Measurements from ENCODE around the gene KCNQ1.
A peak's percentile ranks its signal among the peaks of the same experiment; 100 is the strongest.

The KCNQ1 gene

GRCh38 chr11:2779981-2780849, 335.4 kb downstream of the KCNQ1 start:
- Histone ChIP-seq H3K4me3 (ENCODE audit: extremely low read depth, insufficient read depth, low read length, poor library complexity, severe bottlenecking) (no peak overlapping the region), H3K9me3 (ENCODE audit: control insufficient read depth, low read length) (no peaks in the 10 kb centered on the region), H3K27ac (ENCODE audit: low read depth, low read length, severe bottlenecking) (peak overlapping the region; percentile 11), H3K4me1 (ENCODE audit: control insufficient read depth, insufficient read depth, low read length, poor library complexity, severe bottlenecking) (peaks cover 46% of the 10 kb centered on the region), H3K36me3 (ENCODE audit: control insufficient read depth, insufficient read depth, low read length) (no peaks in the 10 kb centered on the region)
- WGBS, 2 experiments (ENCODE audit: insufficient coverage in 2 of 2) = 90 to 93% methylated on average over 13 to 20 of the region's 23 CpGs

- no peak overlapping the region for H3K4me3 ChIP-seq (ENCODE audit: extremely low read depth, insufficient read depth, low read length, poor library complexity, severe bottlenecking)
- 82% methylated on average over 7 to 8 of the region's 9 CpGs for WGBS, 2 experiments (ENCODE audit: insufficient coverage in 2 of 2)
- peak overlapping the region; percentile 37 for H3K27ac ChIP-seq (ENCODE audit: low read depth, low read length, severe bottlenecking)
- H3K9me3 ChIP-seq (ENCODE audit: control insufficient read depth, low read length) = peaks cover 2% of the 10 kb centered on the region
- H3K36me3 ChIP-seq (ENCODE audit: control insufficient read depth, insufficient read depth, low read length) = no peaks in the 10 kb centered on the region
- peaks cover 46% of the 10 kb centered on the region for H3K4me1 ChIP-seq (ENCODE audit: control insufficient read depth, insufficient read depth, low read length, poor library complexity, severe bottlenecking)
Observed at GRCh38 chr11:2780850-2781407, 336.1 kb downstream of the KCNQ1 start.

GRCh38 chr11:2781408-2782274, 336.8 kb downstream of the KCNQ1 start:
- peaks cover 45% of the 10 kb centered on the region for H3K4me1 ChIP-seq (ENCODE audit: control insufficient read depth, insufficient read depth, low read length, poor library complexity, severe bottlenecking)
- peak overlapping the region; percentile 37 for H3K27ac ChIP-seq (ENCODE audit: low read depth, low read length, severe bottlenecking)
- H3K4me3 ChIP-seq (ENCODE audit: extremely low read depth, insufficient read depth, low read length, poor library complexity, severe bottlenecking) = no peak overlapping the region
- WGBS, 2 experiments (ENCODE audit: insufficient coverage in 2 of 2) = 91% methylated on average over 15 of the region's 19 CpGs
- H3K36me3 ChIP-seq (ENCODE audit: control insufficient read depth, insufficient read depth, low read length) = no peaks in the 10 kb centered on the region
- H3K9me3 ChIP-seq (ENCODE audit: control insufficient read depth, low read length) = peaks cover 7% of the 10 kb centered on the region

- H3K36me3 ChIP-seq (ENCODE audit: control insufficient read depth, insufficient read depth, low read length) = no peaks in the 10 kb centered on the region
- peaks cover 7% of the 10 kb centered on the region for H3K9me3 ChIP-seq (ENCODE audit: control insufficient read depth, low read length)
- H3K27ac ChIP-seq (ENCODE audit: low read depth, low read length, severe bottlenecking) = no peak overlapping the region
- H3K4me1 ChIP-seq (ENCODE audit: control insufficient read depth, insufficient read depth, low read length, poor library complexity, severe bottlenecking) = peaks cover 35% of the 10 kb centered on the region
- no peak overlapping the region for H3K4me3 ChIP-seq (ENCODE audit: extremely low read depth, insufficient read depth, low read length, poor library complexity, severe bottlenecking)
- WGBS, 2 experiments (ENCODE audit: insufficient coverage in 2 of 2) = no CpG with 5 or more reads among the region's 2 CpGs
Observed at GRCh38 chr11:2782769-2783168, 338.0 kb downstream of the KCNQ1 start.

- H3K9me3 ChIP-seq (ENCODE audit: control insufficient read depth, low read length) = peaks cover 7% of the 10 kb centered on the region
- H3K4me3 ChIP-seq (ENCODE audit: extremely low read depth, insufficient read depth, low read length, poor library complexity, severe bottlenecking) = no peak overlapping the region
- no peaks in the 10 kb centered on the region for H3K36me3 ChIP-seq (ENCODE audit: control insufficient read depth, insufficient read depth, low read length)
- H3K4me1 ChIP-seq (ENCODE audit: control insufficient read depth, insufficient read depth, low read length, poor library complexity, severe bottlenecking) = peaks cover 31% of the 10 kb centered on the region
- no peak overlapping the region for H3K27ac ChIP-seq (ENCODE audit: low read depth, low read length, severe bottlenecking)
Observed at GRCh38 chr11:2783536-2784082, 338.8 kb downstream of the KCNQ1 start.

- Histone ChIP-seq H3K4me3 (ENCODE audit: extremely low read depth, insufficient read depth, low read length, poor library complexity, severe bottlenecking) (no peak overlapping the region), H3K27ac (ENCODE audit: low read depth, low read length, severe bottlenecking) (peak overlapping the region; percentile 68), H3K36me3 (ENCODE audit: control insufficient read depth, insufficient read depth, low read length) (no peaks in the 10 kb centered on the region), H3K9me3 (ENCODE audit: control insufficient read depth, low read length) (peaks cover 7% of the 10 kb centered on the region), H3K4me1 (ENCODE audit: control insufficient read depth, insufficient read depth, low read length, poor library complexity, severe bottlenecking) (peaks cover 10% of the 10 kb centered on the region)
- WGBS, 2 experiments (ENCODE audit: insufficient coverage in 2 of 2) = 97% methylated on average over 6 of the region's 10 CpGs; no CpG with 5 or more reads in 1 of the 2 experiments
Observed at GRCh38 chr11:2787816-2788167, 343.0 kb downstream of the KCNQ1 start.

GRCh38 chr11:2788168-2789071, 343.6 kb downstream of the KCNQ1 start:
- Histone ChIP-seq H3K36me3 (ENCODE audit: control insufficient read depth, insufficient read depth, low read length) (no peaks in the 10 kb centered on the region), H3K4me3 (ENCODE audit: extremely low read depth, insufficient read depth, low read length, poor library complexity, severe bottlenecking) (no peak overlapping the region), H3K4me1 (ENCODE audit: control insufficient read depth, insufficient read depth, low read length, poor library complexity, severe bottlenecking) (peaks cover 10% of the 10 kb centered on the region), H3K27ac (ENCODE audit: low read depth, low read length, severe bottlenecking) (peak overlapping the region; percentile 68), H3K9me3 (ENCODE audit: control insufficient read depth, low read length) (peaks cover 7% of the 10 kb centered on the region)
- WGBS, 2 experiments (ENCODE audit: insufficient coverage in 2 of 2) = 62 to 72% methylated on average over 13 to 14 of the region's 22 CpGs

- Histone ChIP-seq H3K27ac (ENCODE audit: low read depth, low read length, severe bottlenecking) (no peak overlapping the region), H3K36me3 (ENCODE audit: control insufficient read depth, insufficient read depth, low read length) (no peaks in the 10 kb centered on the region), H3K4me1 (ENCODE audit: control insufficient read depth, insufficient read depth, low read length, poor library complexity, severe bottlenecking) (peaks cover 10% of the 10 kb centered on the region), H3K9me3 (ENCODE audit: control insufficient read depth, low read length) (peaks cover 7% of the 10 kb centered on the region), H3K4me3 (ENCODE audit: extremely low read depth, insufficient read depth, low read length, poor library complexity, severe bottlenecking) (no peak overlapping the region)
- 91 to 93% methylated on average over 18 of the region's 18 CpGs for WGBS, 2 experiments (ENCODE audit: insufficient coverage in 2 of 2)
Observed at GRCh38 chr11:2789331-2789730, 344.5 kb downstream of the KCNQ1 start.

- H3K4me1 ChIP-seq (ENCODE audit: control insufficient read depth, insufficient read depth, low read length, poor library complexity, severe bottlenecking) = peaks cover 10% of the 10 kb centered on the region
- WGBS, 2 experiments (ENCODE audit: insufficient coverage in 2 of 2) = 90 to 93% methylated on average over 4 to 5 of the region's 6 CpGs
- H3K9me3 ChIP-seq (ENCODE audit: control insufficient read depth, low read length) = peaks cover 7% of the 10 kb centered on the region
- no peak overlapping the region for H3K4me3 ChIP-seq (ENCODE audit: extremely low read depth, insufficient read depth, low read length, poor library complexity, severe bottlenecking)
- no peaks in the 10 kb centered on the region for H3K36me3 ChIP-seq (ENCODE audit: control insufficient read depth, insufficient read depth, low read length)
- H3K27ac ChIP-seq (ENCODE audit: low read depth, low read length, severe bottlenecking) = no peak overlapping the region
Observed at GRCh38 chr11:2789791-2790567, 345.2 kb downstream of the KCNQ1 start.

All from mesodermal cell (in vitro differentiated cells).